GM13976 (cell line): ENCODE data around the gene NEK7.
A peak's percentile ranks its signal among the peaks of the same experiment; 100 is the strongest.

Source experiments
- DNase-seq: peaks from one replicate; pipeline ENCODE4 v3.0.0; 2012; ENCODE audit warnings: low spot score
- in situ Hi-C: fragments of 300-500 bp; cut with MboI; formaldehyde crosslinking; loops from one replicate; pipeline ENCODE4 v1.12.0; 2022; ENCODE audit warnings: low sequenced_read_pairs, mixed read lengths, inconsistent platforms; ENCODE audit not compliant: unreplicated experiment
- TF ChIP-seq, protein P1 (sequence below): IDR thresholded peaks from 2 replicates; pipeline ENCODE4 v1.5.1; 2012; ENCODE audit warnings: borderline replicate concordance, mild to moderate bottlenecking; ENCODE audit not compliant: insufficient read depth; ENCODE audit errors: extremely low read depth, missing control alignments, control extremely low read depth

Gene NEK7

GRCh38 chr1:198337886-198338285 is 181.1 kb downstream of the NEK7 start:
- TF ChIP-seq, protein P1, sequence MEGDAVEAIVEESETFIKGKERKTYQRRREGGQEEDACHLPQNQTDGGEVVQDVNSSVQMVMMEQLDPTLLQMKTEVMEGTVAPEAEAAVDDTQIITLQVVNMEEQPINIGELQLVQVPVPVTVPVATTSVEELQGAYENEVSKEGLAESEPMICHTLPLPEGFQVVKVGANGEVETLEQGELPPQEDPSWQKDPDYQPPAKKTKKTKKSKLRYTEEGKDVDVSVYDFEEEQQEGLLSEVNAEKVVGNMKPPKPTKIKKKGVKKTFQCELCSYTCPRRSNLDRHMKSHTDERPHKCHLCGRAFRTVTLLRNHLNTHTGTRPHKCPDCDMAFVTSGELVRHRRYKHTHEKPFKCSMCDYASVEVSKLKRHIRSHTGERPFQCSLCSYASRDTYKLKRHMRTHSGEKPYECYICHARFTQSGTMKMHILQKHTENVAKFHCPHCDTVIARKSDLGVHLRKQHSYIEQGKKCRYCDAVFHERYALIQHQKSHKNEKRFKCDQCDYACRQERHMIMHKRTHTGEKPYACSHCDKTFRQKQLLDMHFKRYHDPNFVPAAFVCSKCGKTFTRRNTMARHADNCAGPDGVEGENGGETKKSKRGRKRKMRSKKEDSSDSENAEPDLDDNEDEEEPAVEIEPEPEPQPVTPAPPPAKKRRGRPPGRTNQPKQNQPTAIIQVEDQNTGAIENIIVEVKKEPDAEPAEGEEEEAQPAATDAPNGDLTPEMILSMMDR = no peak
- in situ Hi-C loops = no loop called here
- DNase-seq = no peak

- no peak for DNase-seq
- TF ChIP-seq, protein P1 = no peak
Measured at GRCh38 chr1:198340139-198340538, 183.3 kb downstream of the NEK7 start.

GRCh38 chr1:198346178-198346577 is 189.4 kb downstream of the NEK7 start:
- in situ Hi-C loops = no loop called here
- DNase-seq = no peak
- TF ChIP-seq, protein P1 = no peak

More at GRCh38 chr1:198340139-198340538, 183.3 kb downstream of the NEK7 start:
- in situ Hi-C loops = no loop called here

DNA sequence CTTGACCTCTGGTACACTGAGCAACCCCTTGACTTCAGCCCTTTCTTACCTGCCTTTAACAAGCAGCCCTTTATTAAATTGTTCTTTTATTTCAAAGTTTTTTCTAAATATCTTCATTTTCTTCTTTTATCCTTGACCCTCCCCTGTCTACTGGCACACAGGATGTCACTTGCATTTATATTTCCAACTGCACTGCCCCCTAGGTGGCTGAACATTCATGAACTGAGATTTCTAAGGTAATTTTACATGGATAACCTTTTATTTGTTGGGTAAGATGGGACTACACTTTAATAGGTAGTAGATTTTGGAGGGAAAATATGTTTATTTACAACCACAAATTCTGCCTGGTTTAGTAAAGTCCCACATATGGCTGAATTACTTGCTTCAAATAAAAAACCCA is 193.7 kb downstream of the NEK7 start:
- in situ Hi-C loops = no loop called here
- TF ChIP-seq, protein P1 = no peak
- DNase-seq = no peak

GRCh38 chr1:198352975-198353695 is 196.3 kb downstream of the NEK7 start:
- DNase-seq = peak; percentile 10
- TF ChIP-seq, protein P1 = no peak
- in situ Hi-C loops = no loop called here

GRCh38 chr1:198357937-198358336 is 201.1 kb downstream of the NEK7 start:
- TF ChIP-seq, protein P1 = no peak
- in situ Hi-C loops = no loop called here
- DNase-seq = no peak
